CD4-positive, alpha-beta memory T cell (primary cell): ENCODE data around the gene SNCA. TPM values are rescaled to one million over a fixed set of nuclear protein-coding genes. Genes with fewer than 3 reads are reported as not detected.
A peak's percentile ranks its signal among the peaks of the same experiment; 100 is the strongest.

Experiments
- CTCF ChIA-PET: fragments of 350-600 bp; sonication (Branson Sonifier 250); formaldehyde crosslinking; loops from one replicate; lab custom pipeline; 2021; ENCODE audit warnings: inconsistent platforms; ENCODE audit not compliant: partially characterized antibody; lab: Charles Lee
- POLR2A ChIA-PET: fragments of 350-600 bp; sonication (Branson Sonifier 250); formaldehyde crosslinking; loops from one replicate; lab custom pipeline; 2021; ENCODE audit not compliant: partially characterized antibody; lab: Charles Lee
- DNase-seq, 5 donors: peaks; one replicate each; pipeline versions ENCODE4 v3.0.0 to v3.0.0-alpha.2; 2020 to 2022; ENCODE audit warnings: mixed read lengths in 1 of 5
- H3K27ac ChIP-seq: one replicate; pipeline ENCODE4 v1.7.0; 2013; ENCODE audit warnings: low read depth, low read length
- H3K27me3 ChIP-seq: 2 replicates; pipeline ENCODE4 v1.7.0; 2013; ENCODE audit warnings: mild to moderate bottlenecking, low read length, moderate library complexity; ENCODE audit not compliant: insufficient read depth
- H3K36me3 ChIP-seq: 2 replicates; pipeline ENCODE4 v1.7.0; 2013; ENCODE audit warnings: mild to moderate bottlenecking, low read length, moderate library complexity; ENCODE audit not compliant: insufficient read depth
- H3K4me1 ChIP-seq: 2 replicates; pipeline ENCODE4 v1.7.0; 2013; ENCODE audit warnings: mild to moderate bottlenecking, low read length, moderate library complexity; ENCODE audit not compliant: insufficient read depth
- H3K4me3 ChIP-seq, 2 donors: one replicate each; pipeline ENCODE4 v1.7.0; 2013; ENCODE audit warnings: low read length in 2 of 2, mild to moderate bottlenecking in 1 of 2
- H3K9me3 ChIP-seq, 2 donors: one replicate each; pipeline ENCODE4 v1.7.0; 2013; ENCODE audit warnings: low read length in 2 of 2, control low read depth in 1 of 2; ENCODE audit not compliant: control insufficient read depth in 1 of 2
- H3K27ac Mint-ChIP-seq, 7 donors: one replicate each; pipeline ENCODE4 v1.8.0; 2020 to 2021; ENCODE audit warnings: mixed read lengths in 7 of 7, mild to moderate bottlenecking in 6 of 7, inconsistent platforms in 3 of 7, moderate library complexity in 3 of 7
- H3K27me3 Mint-ChIP-seq, 2 donors: one replicate each; pipeline ENCODE4 v1.8.0; 2020 to 2021; ENCODE audit warnings: mixed read lengths in 2 of 2
- H3K36me3 Mint-ChIP-seq, 2 donors: one replicate each; pipeline ENCODE4 v1.8.0; 2020 to 2021; ENCODE audit warnings: mixed read lengths in 2 of 2, inconsistent platforms in 1 of 2, mild to moderate bottlenecking in 1 of 2
- H3K4me1 Mint-ChIP-seq, 4 donors: one replicate each; pipeline ENCODE4 v1.8.0; 2020 to 2021; ENCODE audit warnings: mixed read lengths in 4 of 4, mild to moderate bottlenecking in 1 of 4
- H3K4me3 Mint-ChIP-seq, 8 donors: one replicate each; pipeline ENCODE4 v1.8.0; 2020 to 2021; ENCODE audit warnings: mixed read lengths in 8 of 8, mild to moderate bottlenecking in 7 of 8, moderate library complexity in 6 of 8, inconsistent platforms in 3 of 8
- H3K9me3 Mint-ChIP-seq, 8 donors: one replicate each; pipeline ENCODE4 v1.8.0; 2020 to 2021; ENCODE audit warnings: mixed read lengths in 8 of 8, mild to moderate bottlenecking in 5 of 8, inconsistent platforms in 3 of 8, moderate library complexity in 1 of 8
- intact Hi-C: fragments of 100-400 bp; cut with micrococcal nuclease; formaldehyde crosslinking; loops from one replicate; pipeline ENCODE4 v1.15.1; 2023
- polyA plus RNA-seq, 2 donors: library from polyadenylated mRNA; unstranded; fragments of 300-500 nt; fragmentation: Illumina TruSeq; gene quantifications; one replicate each; pipeline ENCODE4 v1.2.3, GENCODE V29; 2021
- total RNA-seq, 2 experiments: library from RNA; stranded (reverse); gene quantifications; one replicate each; pipeline ENCODE4 v1.2.3, GENCODE V29; 2021

The SNCA gene
- total and polyA plus RNA-seq, 4 experiments from 2014 or later = 0.70 to 1.8 (median 1.4) TPM

- no peaks in the 10 kb centered on the region for H3K4me1 ChIP-seq
- Mint-ChIP-seq H3K36me3 (no peaks in the 10 kb centered on the region), H3K27me3 (peaks cover 2 to 4% of the 10 kb centered on the region in 2 donors), H3K4me1 (no peaks in the 10 kb centered on the region), H3K4me3 (no peak overlapping the region), H3K27ac (no peak overlapping the region), H3K9me3 (no peaks in the 10 kb centered on the region)
- no peaks in the 10 kb centered on the region for H3K27me3 ChIP-seq
- H3K27ac ChIP-seq = no peak overlapping the region
- H3K36me3 ChIP-seq = no peaks in the 10 kb centered on the region
- no peak for DNase-seq
- H3K4me3 ChIP-seq = no peak overlapping the region
- POLR2A ChIA-PET = no interaction called here
- CTCF ChIA-PET = interaction anchor here (0.8 kb wide), 1 partner anchor 8 kb away, joined by 4 read pairs; no protein-coding TSS in a partner anchor
- intact Hi-C loops = no loop called here
- no peaks in the 10 kb centered on the region for H3K9me3 ChIP-seq
Observed at GRCh38 chr4:89754531-89754930, 82.4 kb downstream of the SNCA start.

DNA sequence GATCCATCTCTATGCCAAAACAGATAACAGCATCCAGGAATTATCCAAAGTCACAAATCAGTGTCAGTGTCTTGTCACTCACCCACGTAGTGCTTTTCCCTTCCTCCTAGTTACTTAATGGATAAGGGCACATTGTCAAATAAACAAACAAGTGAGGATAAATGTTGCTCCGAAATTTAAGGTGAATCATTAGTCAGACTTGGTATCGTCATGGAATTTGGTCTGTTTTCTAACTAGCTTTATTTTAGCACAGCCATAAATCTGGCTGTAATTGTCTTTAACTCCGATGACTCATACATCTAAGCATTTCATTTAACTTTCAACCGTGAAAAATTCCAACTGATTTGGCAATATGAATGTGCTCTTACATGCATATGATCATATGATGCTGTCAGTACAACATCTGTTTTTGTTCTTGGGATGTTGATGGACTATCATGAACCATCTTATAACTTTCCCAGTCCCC, 83.3 kb downstream of the SNCA start:
- peaks cover 2 to 4% of the 10 kb centered on the region in 2 donors for H3K27me3 Mint-ChIP-seq
- intact Hi-C loops = no loop called here
- Histone ChIP-seq H3K36me3 (no peaks in the 10 kb centered on the region), H3K9me3 (no peaks in the 10 kb centered on the region), H3K4me3 (no peak overlapping the region), H3K4me1 (no peaks in the 10 kb centered on the region), H3K27me3 (no peaks in the 10 kb centered on the region), H3K27ac (no peak overlapping the region)
- H3K27ac Mint-ChIP-seq = no peak overlapping the region
- DNase-seq = no peak
- POLR2A ChIA-PET = no interaction called here
- H3K4me3 Mint-ChIP-seq = no peak overlapping the region
- no peaks in the 10 kb centered on the region for H3K36me3 Mint-ChIP-seq
- no peaks in the 10 kb centered on the region for H3K4me1 Mint-ChIP-seq
- no peaks in the 10 kb centered on the region for H3K9me3 Mint-ChIP-seq
- CTCF ChIA-PET = no interaction called here

DNA sequence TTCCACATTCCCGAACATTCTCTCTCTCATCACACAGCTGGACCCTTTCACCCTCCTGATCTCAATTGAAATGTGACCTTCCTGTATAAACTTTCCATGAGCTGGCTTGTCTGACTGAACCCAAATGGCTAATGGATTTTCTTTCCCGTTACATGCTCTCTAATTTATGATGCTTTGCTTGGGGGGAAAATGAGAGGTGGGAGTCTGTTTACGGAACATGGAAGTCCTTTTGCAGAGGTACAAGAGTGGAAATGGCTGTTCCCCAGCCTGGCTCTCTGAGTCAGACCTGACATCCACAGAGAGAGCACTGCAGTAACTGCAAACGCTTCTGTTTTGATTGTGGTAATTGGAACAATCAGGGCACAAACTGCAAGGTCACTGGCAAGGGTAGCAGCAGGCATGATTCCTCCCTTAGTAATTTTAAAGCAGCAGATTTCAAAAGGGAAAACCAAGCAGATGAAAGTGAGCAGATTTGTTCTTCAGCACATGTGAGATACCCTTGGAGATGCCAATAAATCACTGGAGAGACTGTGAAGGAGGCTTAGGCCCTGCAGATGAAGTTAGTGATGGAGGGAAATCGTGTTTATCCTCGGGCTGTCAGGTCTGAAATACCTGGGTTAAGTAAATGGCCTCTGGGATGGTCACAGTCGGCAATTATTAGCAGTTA, 83.9 kb downstream of the SNCA start:
- DNase-seq = no peak
- no peaks in the 10 kb centered on the region for H3K9me3 Mint-ChIP-seq

DNA sequence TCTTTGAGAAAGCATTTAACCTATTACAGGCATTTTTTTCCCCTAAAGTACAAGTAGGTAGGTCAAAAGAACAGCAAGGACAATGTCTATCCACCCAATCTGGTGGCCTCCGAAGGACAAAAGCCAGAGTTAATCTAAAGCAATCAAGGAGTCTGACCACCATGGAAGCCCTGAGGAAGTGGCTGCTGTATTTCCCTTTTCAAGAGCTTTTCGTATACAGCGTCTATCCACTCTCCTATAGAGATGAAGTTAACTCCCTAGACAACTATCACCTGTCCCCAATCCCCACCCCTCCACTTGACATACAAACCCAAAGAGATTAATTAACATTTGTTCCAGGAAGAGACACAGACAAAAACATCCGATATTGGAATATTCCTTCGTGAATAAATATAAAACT, 85.5 kb downstream of the SNCA start:
- Mint-ChIP-seq H3K4me3 (no peak overlapping the region), H3K27ac (no peak overlapping the region), H3K27me3 (peaks cover 3 to 4% of the 10 kb centered on the region in 2 donors), H3K9me3 (no peaks in the 10 kb centered on the region), H3K4me1 (no peaks in the 10 kb centered on the region), H3K36me3 (no peaks in the 10 kb centered on the region)
- intact Hi-C loops = no loop called here
- Histone ChIP-seq H3K27me3 (no peaks in the 10 kb centered on the region), H3K9me3 (no peaks in the 10 kb centered on the region), H3K36me3 (no peaks in the 10 kb centered on the region), H3K4me3 (no peak overlapping the region), H3K27ac (no peak overlapping the region), H3K4me1 (no peaks in the 10 kb centered on the region)
- no peak for DNase-seq
- ChIA-PET POLR2A (no interaction called here), CTCF (no interaction called here)

More for the DNA sequence above, 83.9 kb downstream of the SNCA start:
- Mint-ChIP-seq H3K27me3 (peaks cover 2 to 4% of the 10 kb centered on the region in 2 donors), H3K27ac (no peak overlapping the region), H3K4me1 (no peaks in the 10 kb centered on the region), H3K4me3 (no peak overlapping the region), H3K36me3 (no peaks in the 10 kb centered on the region)
- no peaks in the 10 kb centered on the region for H3K27me3 ChIP-seq
- no peak overlapping the region for H3K4me3 ChIP-seq
- CTCF ChIA-PET = no interaction called here
- H3K9me3 ChIP-seq = no peaks in the 10 kb centered on the region
- intact Hi-C loops = no loop called here
- H3K27ac ChIP-seq = no peak overlapping the region
- no peaks in the 10 kb centered on the region for H3K4me1 ChIP-seq
- H3K36me3 ChIP-seq = no peaks in the 10 kb centered on the region
- POLR2A ChIA-PET = no interaction called here

GRCh38 chr4:89746377-89746776, 90.6 kb downstream of the SNCA start:
- DNase-seq = no peak
- no peaks in the 10 kb centered on the region for H3K4me1 Mint-ChIP-seq
- H3K9me3 ChIP-seq = no peaks in the 10 kb centered on the region
- peaks cover 0 to 1% of the 10 kb centered on the region in 2 donors for H3K27me3 Mint-ChIP-seq
- no peaks in the 10 kb centered on the region for H3K36me3 Mint-ChIP-seq
- no peak overlapping the region for H3K4me3 ChIP-seq
- intact Hi-C loops = no loop called here
- CTCF ChIA-PET = interaction anchor here (0.9 kb wide), 1 partner anchor 8 kb away, joined by 4 read pairs; no protein-coding TSS in a partner anchor
- H3K27me3 ChIP-seq = no peaks in the 10 kb centered on the region
- H3K36me3 ChIP-seq = no peaks in the 10 kb centered on the region
- no peak overlapping the region for H3K27ac Mint-ChIP-seq
- H3K4me3 Mint-ChIP-seq = no peak overlapping the region
- H3K9me3 Mint-ChIP-seq = no peaks in the 10 kb centered on the region
- POLR2A ChIA-PET = no interaction called here
- no peaks in the 10 kb centered on the region for H3K4me1 ChIP-seq
- no peak overlapping the region for H3K27ac ChIP-seq

DNA sequence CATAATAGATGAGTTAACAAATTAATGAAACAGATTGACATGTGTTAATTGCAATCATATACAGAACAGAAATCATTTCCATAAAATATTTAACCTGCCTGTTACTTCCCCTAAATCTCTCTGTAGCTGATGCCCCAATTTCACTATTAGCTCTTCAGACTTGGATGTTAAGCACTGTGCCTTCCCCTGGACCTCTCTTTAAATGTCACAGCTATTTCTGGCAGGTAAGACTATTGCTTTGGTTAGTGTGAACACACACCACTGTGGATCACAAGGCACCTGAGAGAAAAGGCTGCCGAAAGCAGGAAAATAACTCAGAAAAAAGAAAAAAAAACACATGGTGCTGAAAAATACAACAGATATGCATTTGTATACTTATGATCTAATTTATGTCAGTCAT, 91.3 kb downstream of the SNCA start:
- POLR2A ChIA-PET = no interaction called here
- CTCF ChIA-PET = interaction anchor here (0.9 kb wide), 1 partner anchor 9 kb away, joined by 4 read pairs; no protein-coding TSS in a partner anchor
- Histone ChIP-seq H3K27ac (no peak overlapping the region), H3K36me3 (no peaks in the 10 kb centered on the region), H3K4me3 (no peak overlapping the region), H3K27me3 (no peaks in the 10 kb centered on the region), H3K9me3 (no peaks in the 10 kb centered on the region), H3K4me1 (no peaks in the 10 kb centered on the region)
- peaks cover 0 to 1% of the 10 kb centered on the region in 2 donors for H3K27me3 Mint-ChIP-seq
- H3K4me3 Mint-ChIP-seq = peak overlapping the region in 1 of 8 donors; percentile 34
- H3K9me3 Mint-ChIP-seq = no peaks in the 10 kb centered on the region
- H3K27ac Mint-ChIP-seq = no peak overlapping the region
- no peaks in the 10 kb centered on the region for H3K36me3 Mint-ChIP-seq
- intact Hi-C loops = no loop called here
- DNase-seq = no peak
- H3K4me1 Mint-ChIP-seq = no peaks in the 10 kb centered on the region

GRCh38 chr4:89744914-89745313, 92.0 kb downstream of the SNCA start:
- H3K27ac Mint-ChIP-seq = no peak overlapping the region
- no peaks in the 10 kb centered on the region for H3K36me3 Mint-ChIP-seq
- Histone ChIP-seq H3K27ac (no peak overlapping the region), H3K27me3 (no peaks in the 10 kb centered on the region), H3K36me3 (no peaks in the 10 kb centered on the region), H3K9me3 (no peaks in the 10 kb centered on the region), H3K4me1 (no peaks in the 10 kb centered on the region), H3K4me3 (no peak overlapping the region)
- peaks cover 0 to 1% of the 10 kb centered on the region in 2 donors for H3K27me3 Mint-ChIP-seq
- DNase-seq = no peak
- H3K4me3 Mint-ChIP-seq = no peak overlapping the region
- POLR2A ChIA-PET = no interaction called here
- intact Hi-C loops = no loop called here
- no peaks in the 10 kb centered on the region for H3K9me3 Mint-ChIP-seq
- CTCF ChIA-PET = no interaction called here
- no peaks in the 10 kb centered on the region for H3K4me1 Mint-ChIP-seq
